ENCODE results near the gene SFT2D3. TPM values are rescaled to one million over a fixed set of nuclear protein-coding genes. Genes with fewer than 3 reads are reported as not detected.

SFT2D3 gene
- total RNA-seq, 1 experiment from 2014 or later: 5.6 TPM

GRCh38 chr2:127670957-127671290, 30.4 kb upstream of the SFT2D3 start:
- ChIA-PET POLR2A (no interaction called here), CTCF (no interaction called here)
- DNase-seq (ENCODE audit: low read depth, low spot score): no peak
- H3K27ac ChIP-seq (ENCODE audit: low read length): no peak overlapping the region
- BruUV-seq (replicated peaks): no TSS peak
- H3K4me3 ChIP-seq (ENCODE audit: low read depth in 2 of 2, low read length in 2 of 2): no peak overlapping the region
- intact Hi-C loops (cut with micrococcal nuclease; ENCODE audit: unreplicated experiment) (no loop called here), in situ Hi-C loops (cut with HindIII; ENCODE audit: low pct_unique_long_range_greater_than_20kb, low sequenced_read_pairs) (no loop called here)
- peaks cover 3% of the 10 kb centered on the region; the same call in 1 of the 2 replicates for H3K27me3 ChIP-seq (ENCODE audit: control insufficient read depth, insufficient read depth, low read length)
- no peaks in the 10 kb centered on the region for H3K36me3 ChIP-seq (ENCODE audit: control insufficient read depth, insufficient read depth, low read length)
- no peaks in the 10 kb centered on the region for H3K9me3 ChIP-seq (ENCODE audit: control insufficient read depth, insufficient read depth, low read depth, low read length)
- TF ChIP-seq CTCF (IDR thresholded peaks at IDR 0.05): no peak
- no peak for TF ChIP-seq POLR2AphosphoS5 (IDR thresholded peaks at IDR 0.05; ENCODE audit: low read depth, low read length)
- no peak for TF ChIP-seq REST (IDR thresholded peaks at IDR 0.05; ENCODE audit: insufficient read depth in 1 of 2, low read depth in 2 of 2, low read length in 1 of 2)
- no peak for TF ChIP-seq SIN3A (IDR thresholded peaks at IDR 0.05; ENCODE audit: borderline replicate concordance, insufficient read depth, low read depth, low read length)
- TF ChIP-seq TCF7L2 (IDR thresholded peaks at IDR 0.05; ENCODE audit: low read depth, low read length): no peak
- peaks cover 9% of the 10 kb centered on the region for H3K4me1 ChIP-seq (ENCODE audit: control insufficient read depth, insufficient read depth, low read length)
- ATAC-seq: no peak

GRCh38 chr2:127671557-127672302, 29.6 kb upstream of the SFT2D3 start:
- no peaks in the 10 kb centered on the region for H3K36me3 ChIP-seq (ENCODE audit: control insufficient read depth, insufficient read depth, low read length)
- POLR2A ChIA-PET: no interaction called here
- intact Hi-C loops (cut with micrococcal nuclease; ENCODE audit: unreplicated experiment) (no loop called here), in situ Hi-C loops (cut with HindIII; ENCODE audit: low pct_unique_long_range_greater_than_20kb, low sequenced_read_pairs) (no loop called here)
- CTCF ChIA-PET: no interaction called here
- H3K4me1 ChIP-seq (ENCODE audit: control insufficient read depth, insufficient read depth, low read length): peaks cover 11% of the 10 kb centered on the region
- H3K4me3 ChIP-seq (ENCODE audit: low read depth in 2 of 2, low read length in 2 of 2): no peak overlapping the region
- ATAC-seq (no peak), DNase-seq (ENCODE audit: low read depth, low spot score) (no peak)
- H3K27ac ChIP-seq (ENCODE audit: low read length): no peak overlapping the region
- no TSS peak for BruUV-seq (replicated peaks)
- H3K27me3 ChIP-seq (ENCODE audit: control insufficient read depth, insufficient read depth, low read length): peaks cover 6% of the 10 kb centered on the region; the same call in 1 of the 2 replicates
- no peaks in the 10 kb centered on the region for H3K9me3 ChIP-seq (ENCODE audit: control insufficient read depth, insufficient read depth, low read depth, low read length)
- TF ChIP-seq SIN3A (IDR thresholded peaks at IDR 0.05; ENCODE audit: borderline replicate concordance, insufficient read depth, low read depth, low read length) (no peak), CTCF (IDR thresholded peaks at IDR 0.05) (no peak), POLR2AphosphoS5 (IDR thresholded peaks at IDR 0.05; ENCODE audit: low read depth, low read length) (no peak), REST (IDR thresholded peaks at IDR 0.05; ENCODE audit: insufficient read depth in 1 of 2, low read depth in 2 of 2, low read length in 1 of 2) (no peak), TCF7L2 (IDR thresholded peaks at IDR 0.05; ENCODE audit: low read depth, low read length) (no peak)
